Panc1 (cell line): ENCODE results near the gene TLE7. TPM values are rescaled to one million over a fixed set of nuclear protein-coding genes. Genes with fewer than 3 reads are reported as not detected.

Experiments used
- ATAC-seq: fragments of 200-7000 bp; cut with Tn5 transposase; 2 replicates; pipeline ENCODE4 v1.9.1; 2020; ENCODE audit warnings: mild to moderate bottlenecking, moderate library complexity
- BruUV-seq: library from RNA; stranded (reverse); fragments of 400-500 nt; replicated peaks from 2 replicates; lab custom pipeline; 2021; lab: Mats Ljungman, UMichigan
- CTCF ChIA-PET: fragments of 300-600 bp; sonication (Branson Sonifier 250); formaldehyde crosslinking; loops from one replicate; lab custom pipeline; 2022; ENCODE audit warnings: antibody characterized with exemption; lab: Charles Lee
- POLR2A ChIA-PET: fragments of 300-600 bp; sonication (Branson Sonifier 250); formaldehyde crosslinking; loops from one replicate; lab custom pipeline; 2022; ENCODE audit warnings: antibody characterized with exemption; lab: Charles Lee
- DNase-seq: peaks from one replicate; pipeline ENCODE4 v3.0.0-alpha.2; 2010; ENCODE audit warnings: low read depth, low spot score
- H3K27ac ChIP-seq: 2 replicates; pipeline ENCODE4 v1.5.1; 2011; ENCODE audit warnings: mild to moderate bottlenecking, low read length, inconsistent platforms
- H3K27me3 ChIP-seq: fragments of 200-500 bp; sonication (Bioruptor generic); 2 replicates; pipeline ENCODE4 v1.6.0; 2014; ENCODE audit warnings: low read length, inconsistent platforms; ENCODE audit not compliant: control insufficient read depth, insufficient read depth
- H3K36me3 ChIP-seq: fragments of 200-500 bp; sonication (Bioruptor generic); 2 replicates; pipeline ENCODE4 v1.5.1; 2014; ENCODE audit warnings: inconsistent platforms, mild to moderate bottlenecking, low read length, moderate library complexity; ENCODE audit not compliant: control insufficient read depth, insufficient read depth
- H3K4me1 ChIP-seq: 2 replicates; pipeline ENCODE4 v1.5.1; 2011; ENCODE audit warnings: inconsistent platforms, mild to moderate bottlenecking, low read length, moderate library complexity; ENCODE audit not compliant: control insufficient read depth, insufficient read depth
- H3K4me3 ChIP-seq, 2 experiments: 2 replicates each; pipeline ENCODE4 v1.5.1; 2011 to 2012; ENCODE audit warnings: low read depth in 2 of 2, low read length in 2 of 2, mild to moderate bottlenecking in 2 of 2, inconsistent platforms in 1 of 2, moderate library complexity in 1 of 2
- H3K9me3 ChIP-seq: fragments of 200-500 bp; sonication (Bioruptor generic); 2 replicates; pipeline ENCODE4 v1.5.1; 2014; ENCODE audit warnings: low read depth, mild to moderate bottlenecking, inconsistent platforms, low read length, moderate library complexity; ENCODE audit not compliant: control insufficient read depth, insufficient read depth
- CTCF ChIP-seq: fragments of 450-650 bp; IDR thresholded peaks from 2 replicates; pipeline ENCODE4 v1.5.1; 2017; ENCODE audit warnings: mild to moderate bottlenecking
- POLR2AphosphoS5 ChIP-seq: IDR thresholded peaks from 2 replicates; pipeline ENCODE4 v1.6.1; 2012; ENCODE audit warnings: mild to moderate bottlenecking, low read depth, low read length, moderate library complexity
- REST ChIP-seq, 2 experiments: IDR thresholded peaks; 2 replicates each; pipeline ENCODE4 v1.6.1; 2011 to 2012; ENCODE audit warnings: low read depth in 2 of 2, control low read depth in 1 of 2, low read length in 1 of 2, mild to moderate bottlenecking in 1 of 2, moderate library complexity in 1 of 2; ENCODE audit not compliant: insufficient read depth in 1 of 2
- SIN3A ChIP-seq: IDR thresholded peaks from 2 replicates; pipeline ENCODE4 v1.6.1; 2012; ENCODE audit warnings: low read depth, mild to moderate bottlenecking, low read length, moderate library complexity, borderline replicate concordance; ENCODE audit not compliant: insufficient read depth
- TCF7L2 ChIP-seq: IDR thresholded peaks from 2 replicates; pipeline ENCODE4 v1.6.1; 2011; ENCODE audit warnings: mild to moderate bottlenecking, low read depth, low read length, inconsistent platforms
- in situ Hi-C: cut with HindIII; loops from 2 replicates; pipeline ENCODE4 v1.10.0; 2016; ENCODE audit warnings: low sequenced_read_pairs, low pct_unique_long_range_greater_than_20kb
- intact Hi-C: fragments of 100-400 bp; cut with micrococcal nuclease; formaldehyde crosslinking; loops from one replicate; pipeline ENCODE4 v1.10.0; 2022; ENCODE audit not compliant: unreplicated experiment
- total RNA-seq: library from RNA; stranded (reverse); gene quantifications from one replicate; pipeline ENCODE4 v1.2.1, GENCODE V29; 2021; ENCODE audit not compliant: unreplicated experiment

TLE7 gene
- total RNA-seq, 1 experiment from 2014 or later: not detected

- in situ Hi-C loops (no loop called here), intact Hi-C loops (no loop called here)
- Histone ChIP-seq H3K27ac (no peak overlapping the region), H3K9me3 (peaks cover 6% of the 10 kb centered on the region; the same call in 1 of the 2 replicates), H3K4me1 (no peaks in the 10 kb centered on the region), H3K27me3 (no peaks in the 10 kb centered on the region), H3K4me3 (no peak overlapping the region), H3K36me3 (no peaks in the 10 kb centered on the region; the same call in 1 of the 2 replicates)
- TF ChIP-seq CTCF (peak; percentile 66), SIN3A (no peak)
- ChIA-PET POLR2A (no interaction called here), CTCF (no interaction called here)
- DNase-seq (no peak), ATAC-seq (peak; percentile 69; the same call in 1 of the 2 replicates)
- BruUV-seq: no TSS peak
Observed at GRCh38 chr16:71479420-71479819, 37.6 kb upstream of the TLE7 start.

GRCh38 chr16:71476457-71477124 is 34.7 kb upstream of the TLE7 start:
- ChIA-PET POLR2A (no interaction called here), CTCF (no interaction called here)
- intact Hi-C loops: no loop called here
- no peak for ATAC-seq
- TF ChIP-seq CTCF (no peak), REST (IDR thresholded peaks at IDR 0.05; ENCODE audit: insufficient read depth in 1 of 2, low read depth in 2 of 2, low read length in 1 of 2) (no peak), SIN3A (no peak), POLR2AphosphoS5 (no peak), TCF7L2 (no peak)
- no peaks in the 10 kb centered on the region for H3K4me1 ChIP-seq
- no TSS peak for BruUV-seq
- no peak for DNase-seq
- in situ Hi-C loops: no loop called here
- H3K27me3 ChIP-seq: no peaks in the 10 kb centered on the region
- H3K36me3 ChIP-seq: no peaks in the 10 kb centered on the region; the same call in 1 of the 2 replicates
- H3K4me3 ChIP-seq: no peak overlapping the region
- H3K9me3 ChIP-seq: peaks cover 6% of the 10 kb centered on the region; the same call in 1 of the 2 replicates
- H3K27ac ChIP-seq: no peak overlapping the region
